IPS-NIHi7 (cell line): ENCODE data around the gene MRPL32.
"Not testable (repeated sequence)": the region's sequence is repeated elsewhere in the genome, so short reads cannot be mapped to it uniquely, and the experiment has no call there.

Experiments used
- DNase-seq: peaks from one replicate; pipeline ENCODE4 v3.0.0; 2012; ENCODE audit warnings: mixed read lengths; ENCODE audit errors: extremely low spot score

The MRPL32 gene

DNA sequence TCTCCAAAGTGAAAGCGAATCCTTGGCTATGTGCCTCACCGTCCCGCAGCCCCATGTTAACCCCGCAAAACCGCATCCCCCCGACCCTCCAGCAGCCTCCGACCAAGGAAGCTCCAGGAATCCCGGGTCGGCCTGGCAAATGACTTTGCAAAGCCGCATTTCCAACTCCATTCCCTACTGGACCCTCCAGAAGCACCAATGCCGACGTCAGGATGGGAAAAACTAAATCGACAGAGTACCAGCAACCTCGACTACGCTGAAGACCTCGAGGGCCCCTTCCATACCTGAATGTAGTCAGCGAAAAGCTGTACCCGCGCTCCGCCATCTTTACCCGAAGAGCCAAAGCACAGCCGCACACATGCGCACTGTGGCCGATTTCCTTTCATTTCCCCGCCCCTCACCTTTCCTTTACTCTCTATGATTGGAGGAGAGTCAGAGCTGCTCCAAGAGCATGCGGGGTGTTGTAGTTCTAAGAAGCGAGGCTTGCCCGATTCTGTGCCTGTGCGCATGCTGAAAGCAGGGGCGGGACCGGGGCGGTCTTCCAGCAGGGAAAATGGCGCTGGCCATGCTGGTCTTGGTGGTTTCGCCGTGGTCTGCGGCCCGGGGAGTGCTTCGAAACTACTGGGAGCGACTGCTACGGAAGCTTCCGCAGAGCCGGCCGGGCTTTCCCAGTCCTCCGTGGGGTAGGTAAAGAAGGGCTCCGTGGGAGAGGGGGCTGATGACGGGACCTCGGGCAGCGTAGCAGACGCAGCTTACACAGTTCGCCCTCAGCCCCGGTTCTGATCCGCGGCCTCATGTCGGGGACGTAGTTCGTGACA is at the start of gene MRPL32, which contains the start of gene PSMA2:
Gene MRPL32, plus strand, starts transcription at position 543 of the 818 bp plus-strand sequence. Its CDS starts 11 bp downstream, at position 554.
Gene PSMA2, minus strand, starts transcription at position 341 of the 818 bp plus-strand sequence. Its CDS starts 16 bp downstream, at position 325.
- peak; percentile 98 for DNase-seq

GRCh38 chr7:42883950-42884349 is 48.2 kb upstream of the MRPL32 start:
- DNase-seq, result no peak

GRCh38 chr7:42885183-42885582 is 47.0 kb upstream of the MRPL32 start:
- DNase-seq, result not testable (repeated sequence)

DNA sequence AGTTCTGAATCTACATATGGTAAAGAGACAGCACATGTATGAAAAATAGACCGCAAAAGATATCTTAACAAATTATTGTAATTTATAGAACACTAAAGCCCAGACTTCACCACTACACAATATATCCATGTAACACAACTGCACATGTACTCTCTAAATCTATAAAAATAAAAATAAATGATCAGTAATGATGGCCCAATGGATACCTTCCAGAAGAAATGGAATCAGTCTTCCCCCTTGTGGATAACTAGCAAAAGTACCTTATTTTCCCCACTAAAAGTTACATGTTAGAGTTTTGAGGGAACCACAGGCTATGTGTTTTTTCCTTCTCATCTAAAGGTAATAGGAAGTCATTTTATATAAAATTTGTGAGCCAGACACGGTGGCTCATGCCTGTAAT is 46.0 kb upstream of the MRPL32 start:
- no peak for DNase-seq

DNA sequence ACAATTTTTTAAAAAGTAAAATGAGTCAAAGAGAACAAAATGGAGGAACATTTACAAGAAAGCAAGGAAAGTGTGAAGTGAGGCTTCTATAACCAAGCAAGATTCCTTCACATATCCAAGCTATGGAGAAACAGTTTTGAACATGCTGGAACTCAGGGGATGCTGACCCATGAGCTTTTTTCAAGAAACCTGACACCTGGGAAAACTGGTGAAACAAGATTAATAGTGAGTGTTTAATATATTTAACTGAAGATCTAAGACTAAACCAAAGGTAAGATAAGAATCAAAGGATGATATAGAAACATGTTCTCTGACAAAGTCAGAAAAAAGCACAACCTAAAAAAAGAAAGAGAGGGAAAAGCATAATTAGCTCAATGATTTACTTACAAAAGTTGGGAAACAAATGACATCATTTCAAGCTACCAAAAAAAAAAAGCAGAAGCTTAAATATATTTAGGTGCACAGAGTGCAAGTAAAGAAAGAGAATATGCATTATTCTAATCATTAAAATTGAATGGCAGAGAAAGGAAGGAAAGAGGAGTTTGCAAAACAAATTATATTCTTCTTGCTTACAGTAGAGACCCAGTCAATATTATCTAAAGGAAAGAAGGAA is 45.2 kb upstream of the MRPL32 start:
- DNase-seq, result no peak

- DNase-seq, result no peak
Measured at GRCh38 chr7:42893346-42894240, 38.6 kb upstream of the MRPL32 start.

GRCh38 chr7:42900842-42901241 is 31.3 kb upstream of the MRPL32 start:
- DNase-seq, result no peak

DNA sequence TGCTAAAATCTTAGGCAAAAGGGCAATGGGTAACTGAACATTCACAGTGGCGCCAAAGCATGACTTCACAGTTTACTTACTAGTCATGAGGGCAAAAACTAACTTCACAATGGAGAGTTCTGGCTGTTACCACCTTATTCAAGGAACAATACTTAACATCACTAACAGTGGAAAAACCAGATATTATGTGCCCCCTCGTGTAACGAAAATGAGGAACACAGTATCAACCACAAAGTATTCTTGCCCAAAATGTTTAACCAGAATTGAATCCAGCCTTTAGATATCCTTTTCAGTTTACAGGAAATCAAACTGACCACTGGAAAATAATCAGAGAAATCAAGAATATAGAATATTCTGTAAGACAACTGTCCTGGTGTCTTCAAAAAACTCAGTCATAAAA is 29.8 kb upstream of the MRPL32 start:
- no peak for DNase-seq

DNA sequence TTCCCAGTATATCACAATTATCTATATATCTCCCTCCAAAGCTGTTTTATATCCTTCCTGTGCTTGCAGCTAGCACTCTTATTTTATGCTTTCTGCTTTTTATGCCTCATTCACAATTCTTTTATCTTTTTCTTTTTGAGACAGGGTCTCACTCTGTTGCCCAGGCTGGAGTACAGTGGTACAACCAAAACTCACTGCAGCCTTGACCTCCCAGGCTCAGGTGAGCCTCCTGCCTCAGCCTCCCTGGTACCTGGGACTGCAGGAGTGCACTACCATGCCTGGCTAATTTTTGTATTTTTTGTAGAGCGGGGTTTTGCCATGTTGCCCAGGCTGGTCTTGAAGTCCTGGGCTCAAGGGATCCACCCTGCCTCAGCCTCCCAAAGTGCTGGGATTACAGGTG is 26.0 kb upstream of the MRPL32 start:
- no peak for DNase-seq

GRCh38 chr7:42907316-42907715 is 24.9 kb upstream of the MRPL32 start:
- no peak for DNase-seq

DNA sequence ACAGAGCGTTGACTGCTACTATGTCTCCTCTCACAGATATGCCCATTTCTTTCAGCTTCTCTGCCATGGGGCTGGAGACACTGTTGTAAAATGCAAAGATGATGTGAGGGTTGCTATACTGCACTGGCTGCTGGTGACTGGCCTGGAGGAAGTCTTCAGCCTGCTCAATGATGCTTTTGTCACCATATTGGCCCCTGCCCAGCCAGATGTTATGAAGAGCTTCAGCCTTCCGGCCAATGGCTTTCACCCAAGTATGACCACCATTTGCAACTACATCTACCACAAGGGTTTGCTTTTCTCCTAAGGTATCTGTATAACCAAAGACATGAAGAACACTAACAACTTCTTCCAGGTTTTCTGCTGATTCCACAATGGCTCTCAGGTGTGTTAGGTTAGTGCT is 21.9 kb upstream of the MRPL32 start:
- DNase-seq, result no peak

DNA sequence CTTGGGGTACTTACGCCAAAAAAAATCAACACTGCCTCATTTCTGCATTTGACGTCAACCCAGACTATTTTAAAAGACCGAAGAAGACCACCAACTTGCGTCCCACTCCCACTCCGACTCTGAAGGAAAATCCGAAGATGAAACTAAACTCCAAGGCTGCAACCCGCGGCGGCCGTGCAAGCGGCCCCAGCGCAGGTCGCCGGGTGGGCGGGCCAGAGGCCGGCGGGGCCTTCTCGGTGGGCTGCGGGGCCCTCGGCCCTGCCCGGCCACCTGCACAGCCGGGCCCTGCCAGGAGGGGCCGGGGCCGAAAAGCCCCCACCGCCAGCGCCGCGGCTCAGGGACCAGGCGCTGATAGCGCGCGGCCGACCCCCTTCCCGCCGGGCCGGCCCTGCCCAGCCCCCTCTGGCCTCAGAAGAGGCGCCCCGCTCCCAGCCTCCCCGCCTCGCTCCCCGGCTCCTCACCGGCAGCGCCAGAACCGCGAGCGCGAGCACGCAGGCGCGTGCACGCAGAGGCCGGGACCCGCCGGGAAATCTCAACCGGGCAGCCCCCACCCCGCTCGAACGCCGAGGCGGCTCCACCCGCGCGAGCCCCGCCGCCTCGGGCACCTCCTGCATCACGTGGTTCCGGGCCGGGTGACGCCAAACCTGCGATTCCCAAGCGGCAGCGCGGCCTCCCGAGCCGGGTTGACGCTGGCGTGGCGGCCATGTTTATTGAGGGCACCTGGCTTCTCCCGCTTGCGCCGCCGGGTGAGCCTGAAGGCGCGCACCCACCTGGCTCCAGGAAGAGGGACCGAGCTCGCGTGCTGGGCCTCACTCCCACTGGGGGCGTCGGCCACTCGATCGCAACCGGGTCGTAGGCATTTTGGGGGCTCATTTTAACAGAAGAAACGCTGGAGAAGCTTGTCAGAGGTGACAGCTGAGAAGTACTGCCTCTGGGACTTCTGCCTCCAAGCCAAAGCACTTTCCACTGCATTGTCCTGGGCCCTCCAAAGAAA is 20.4 kb upstream of the MRPL32 start, which contains the start of gene C7orf25:
Gene C7orf25, minus strand, starts transcription at position 617 of the 994 bp plus-strand sequence. CDS start 1,170 bp downstream, outside the sequence.
- peak; percentile 96 for DNase-seq

DNA sequence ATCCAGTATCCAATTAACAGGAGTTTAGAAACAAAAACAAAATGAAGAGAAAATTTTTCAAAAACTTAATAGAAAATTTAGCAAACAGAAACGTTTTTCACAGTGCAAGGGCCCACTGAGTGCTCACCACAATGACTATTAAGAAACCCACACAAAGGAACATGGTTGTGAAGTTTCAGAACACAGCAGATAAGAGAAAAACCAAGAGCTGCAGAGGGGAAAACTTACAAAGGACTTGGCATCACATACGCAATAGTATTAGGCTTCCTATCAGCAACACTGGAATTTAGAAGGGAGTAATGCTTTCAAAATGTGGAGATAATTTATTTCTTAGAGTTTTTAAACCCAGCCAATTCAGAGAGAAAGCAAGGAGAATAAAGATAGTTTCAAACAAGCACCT is 18.6 kb upstream of the MRPL32 start:
- DNase-seq, result no peak

GRCh38 chr7:42914009-42914408 is 18.2 kb upstream of the MRPL32 start:
- DNase-seq, result no peak

GRCh38 chr7:42914421-42915045 is 17.6 kb upstream of the MRPL32 start:
- no peak for DNase-seq

DNA sequence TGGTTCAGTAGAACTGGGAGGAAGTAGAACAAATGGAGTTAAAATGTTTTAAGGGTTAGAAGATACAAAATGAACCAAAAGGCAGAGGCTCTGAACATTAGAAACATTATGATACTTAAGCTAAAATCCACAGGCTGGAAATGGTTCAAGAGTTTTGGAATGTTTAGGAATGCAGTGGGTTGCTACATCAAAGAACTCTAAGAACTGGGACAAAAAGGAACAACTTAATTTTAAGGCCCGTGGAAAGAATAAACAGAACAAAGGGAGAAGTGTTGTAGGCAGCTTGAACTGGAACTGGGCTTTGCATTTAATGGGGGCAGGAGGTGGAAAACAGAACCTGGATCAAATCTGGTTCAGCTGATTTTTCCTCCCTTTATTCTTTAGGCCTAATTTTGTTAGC is 16.8 kb upstream of the MRPL32 start:
- no peak for DNase-seq

GRCh38 chr7:42922017-42922753 is 10.0 kb upstream of the MRPL32 start:
- DNase-seq, result no peak

GRCh38 chr7:42924223-42924838 is 7.8 kb upstream of the MRPL32 start:
- no peak for DNase-seq

GRCh38 chr7:42925630-42926029 is 6.5 kb upstream of the MRPL32 start:
- DNase-seq, result no peak
